Measurements from ENCODE around the gene MEIS2.

MEIS2 gene

GRCh38 chr15:36960947-36961227 is 139.5 kb downstream of the MEIS2 start:
- no peak for TF ChIP-seq CTCF (IDR thresholded peaks at IDR 0.05; ENCODE audit: insufficient read depth, low read depth, low read length, missing control alignments)
- DNase-seq (ENCODE audit: low read depth) = no peak
- H3K4me3 ChIP-seq (ENCODE audit: low read length) = no peak overlapping the region

GRCh38 chr15:36960179-36960946 is 140.0 kb downstream of the MEIS2 start:
- no peak for TF ChIP-seq CTCF (IDR thresholded peaks at IDR 0.05; ENCODE audit: insufficient read depth, low read depth, low read length, missing control alignments)
- DNase-seq (ENCODE audit: low read depth) = no peak
- no peak overlapping the region for H3K4me3 ChIP-seq (ENCODE audit: low read length)

GRCh38 chr15:36959746-36960145 is 140.6 kb downstream of the MEIS2 start:
- DNase-seq (ENCODE audit: low read depth) = peak; percentile 81
- no peak overlapping the region for H3K4me3 ChIP-seq (ENCODE audit: low read length)
- no peak for TF ChIP-seq CTCF (IDR thresholded peaks at IDR 0.05; ENCODE audit: insufficient read depth, low read depth, low read length, missing control alignments)

- TF ChIP-seq CTCF (IDR thresholded peaks at IDR 0.05; ENCODE audit: insufficient read depth, low read depth, low read length, missing control alignments) = no peak
- no peak for DNase-seq (ENCODE audit: low read depth)
- no peak overlapping the region for H3K4me3 ChIP-seq (ENCODE audit: low read length)
Observed at GRCh38 chr15:36958606-36959005, 141.7 kb downstream of the MEIS2 start.

- no peak overlapping the region for H3K4me3 ChIP-seq (ENCODE audit: low read length)
- peak; percentile 36 for DNase-seq (ENCODE audit: low read depth)
- TF ChIP-seq CTCF (IDR thresholded peaks at IDR 0.05; ENCODE audit: insufficient read depth, low read depth, low read length, missing control alignments) = no peak
Observed at GRCh38 chr15:36954486-36954885, 145.9 kb downstream of the MEIS2 start.

- DNase-seq (ENCODE audit: low read depth) = no peak
Observed at GRCh38 chr15:36953346-36953745, 147.0 kb downstream of the MEIS2 start.

More at GRCh38 chr15:36953346-36953745, 147.0 kb downstream of the MEIS2 start:
- no peak overlapping the region for H3K4me3 ChIP-seq (ENCODE audit: low read length)
- TF ChIP-seq CTCF (IDR thresholded peaks at IDR 0.05; ENCODE audit: insufficient read depth, low read depth, low read length, missing control alignments) = no peak

Measured in epithelial cell of esophagus (primary cell).